HG03354 (cell line): Measurements from ENCODE around the gene YAF2.

Source experiments
- ATAC-seq: cut with Tn5 transposase; IDR thresholded peaks from one replicate; pipeline ENCODE4 v1.9.1; 2021; ENCODE audit warnings: mild to moderate bottlenecking; ENCODE audit not compliant: unreplicated experiment, poor library complexity, severe bottlenecking

The YAF2 gene

GRCh38 chr12:42238240-42239140 lies at the start of gene YAF2:
Gene YAF2, minus strand, starts transcription at chr12:42238248. Its CDS starts 68 bp downstream, at chr12:42238180.
- ATAC-seq, result peak; percentile 84

DNA sequence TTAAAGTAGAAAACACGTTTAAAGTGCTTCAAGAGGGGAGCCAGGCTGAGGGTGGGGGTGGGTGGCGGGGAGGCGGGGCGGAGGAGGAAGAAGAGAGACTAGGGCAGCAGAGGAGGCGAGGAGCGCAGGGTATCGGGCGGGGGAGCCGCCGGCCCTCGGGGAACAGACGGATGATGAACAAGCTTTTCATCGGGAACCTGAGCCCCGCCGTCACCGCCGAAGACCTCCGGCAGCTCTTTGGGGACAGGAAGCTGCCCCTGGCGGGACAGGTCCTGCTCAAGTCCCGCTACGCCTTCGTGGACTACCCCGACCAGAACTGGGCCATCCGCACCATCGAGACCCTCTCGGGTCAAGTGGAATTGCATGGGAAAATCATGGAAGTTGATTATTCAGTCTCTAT lies 48.7 kb upstream of the YAF2 start:
- ATAC-seq, result no peak

DNA sequence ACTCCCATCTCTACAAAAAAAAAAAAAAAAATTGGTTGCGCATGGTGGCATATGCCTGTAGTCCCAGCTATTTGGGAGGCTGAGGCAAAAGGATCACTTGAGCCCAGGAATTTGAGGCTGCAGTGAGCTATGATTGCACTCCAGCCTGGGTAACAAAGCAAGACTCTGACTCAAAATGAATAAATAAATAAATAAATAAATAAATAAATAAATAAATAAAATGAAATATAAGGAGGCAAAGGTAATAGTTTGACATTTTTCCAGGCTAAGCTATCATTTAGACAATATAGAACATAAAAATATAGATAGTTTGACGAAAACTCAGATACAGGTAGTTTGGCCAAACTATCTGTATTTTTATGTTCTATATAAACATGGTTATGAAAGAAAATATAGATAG lies 47.4 kb upstream of the YAF2 start:
- no peak for ATAC-seq

GRCh38 chr12:42284876-42285275 lies 46.8 kb upstream of the YAF2 start:
- no peak for ATAC-seq

GRCh38 chr12:42284157-42284556 lies 46.1 kb upstream of the YAF2 start:
- ATAC-seq, result peak; percentile 47

DNA sequence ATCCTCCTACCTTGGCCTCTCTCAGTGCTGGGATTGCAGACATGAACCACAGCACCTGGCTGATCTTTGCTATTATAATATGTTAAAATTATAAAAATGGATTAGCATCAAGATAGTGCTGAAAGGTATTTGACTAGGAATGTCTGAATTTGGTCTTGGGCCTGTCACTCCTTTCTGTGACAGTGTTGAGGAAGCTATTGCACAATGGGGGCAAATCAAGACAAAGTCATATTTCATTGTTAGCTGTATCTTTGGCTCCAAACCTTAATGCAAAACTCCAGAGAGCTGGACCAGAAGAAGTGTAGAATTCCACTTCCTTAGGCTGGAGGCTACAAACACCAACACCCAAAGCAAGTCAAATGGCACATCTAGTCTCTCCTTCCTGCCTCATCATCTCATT lies 45.7 kb upstream of the YAF2 start:
- peak; percentile 16 for ATAC-seq

GRCh38 chr12:42282294-42282693 lies 44.2 kb upstream of the YAF2 start:
- ATAC-seq, result no peak

- no peak for ATAC-seq
Measured at GRCh38 chr12:42281844-42282243, 43.8 kb upstream of the YAF2 start.

DNA sequence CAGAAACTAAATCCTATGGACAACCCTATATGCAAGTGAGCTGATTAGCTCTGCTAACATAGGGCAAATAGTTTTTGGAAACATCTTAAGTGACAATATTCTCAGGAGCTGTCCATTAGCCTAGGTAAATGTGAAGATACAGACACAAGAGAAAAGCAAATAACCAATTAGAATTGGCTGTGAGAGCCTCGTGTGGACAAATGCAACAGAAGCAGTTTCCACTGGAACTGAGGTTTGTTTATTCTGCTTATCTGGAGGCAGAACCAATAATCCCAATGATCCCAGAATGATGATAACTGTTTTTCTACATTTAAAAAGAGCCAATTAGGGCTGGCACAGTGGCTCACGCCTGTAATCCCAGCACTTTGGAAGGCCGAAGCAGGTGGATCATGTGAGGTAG lies 43.2 kb upstream of the YAF2 start:
- no peak for ATAC-seq

DNA sequence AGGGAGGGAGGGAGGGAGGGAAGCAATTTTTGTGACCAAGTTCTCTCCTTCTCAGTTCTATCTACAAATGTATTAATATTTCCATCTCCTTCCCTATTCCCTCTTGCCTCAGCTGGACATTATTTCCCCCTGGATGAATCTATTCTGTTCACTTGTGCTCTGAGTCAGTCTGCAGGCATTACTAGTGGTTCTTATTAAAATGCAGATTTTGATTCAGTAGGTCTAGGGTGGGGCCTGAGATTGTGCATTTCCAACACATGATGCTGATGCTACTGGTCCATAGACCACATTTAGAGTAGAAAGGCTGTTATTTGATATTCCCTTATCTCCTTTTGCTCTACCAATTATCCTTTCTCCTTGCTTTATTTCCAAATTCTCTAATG lies 40.1 kb upstream of the YAF2 start:
- no peak for ATAC-seq

- no peak for ATAC-seq
Measured at GRCh38 chr12:42277396-42278127, 39.5 kb upstream of the YAF2 start.

DNA sequence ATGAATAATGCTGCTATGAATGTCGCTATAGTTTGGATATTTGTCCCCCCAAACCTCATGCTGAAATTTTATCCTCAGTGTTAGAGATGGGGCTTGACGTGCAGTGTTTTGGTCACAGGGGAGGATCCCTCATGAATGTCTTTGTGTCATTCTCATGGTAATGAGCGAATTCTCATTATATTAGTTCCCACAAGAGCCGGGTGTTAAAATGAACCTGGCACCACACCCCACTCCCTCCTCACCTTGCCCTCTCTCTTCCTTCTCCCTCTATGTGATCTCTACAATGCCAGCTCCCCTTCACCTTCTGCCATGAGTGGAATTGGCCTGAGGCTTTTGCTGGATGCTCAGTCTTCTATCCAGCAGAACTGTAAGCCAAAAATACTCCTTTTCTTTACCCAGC lies 37.5 kb upstream of the YAF2 start:
- no peak for ATAC-seq

DNA sequence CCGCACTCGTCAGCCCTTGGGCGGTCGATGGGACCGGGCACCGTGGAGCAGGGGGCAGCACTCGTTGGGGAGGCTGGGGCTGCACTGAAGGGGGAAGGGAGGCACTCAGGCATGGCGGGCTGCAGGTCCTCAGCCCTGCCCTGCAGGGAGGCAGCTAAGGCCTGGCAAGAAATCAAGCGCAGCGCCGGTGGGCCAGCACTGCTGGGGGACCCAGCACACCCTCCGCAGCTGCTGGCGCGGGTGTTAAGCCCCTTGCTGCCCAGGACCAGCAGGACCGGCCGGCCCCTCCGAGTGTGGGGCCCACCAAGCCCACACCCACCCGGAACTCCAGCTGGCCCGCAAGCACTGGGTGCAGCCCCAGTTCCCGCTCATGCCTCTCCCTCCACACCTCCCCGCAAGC lies 35.7 kb upstream of the YAF2 start:
- ATAC-seq, result no peak

- no peak for ATAC-seq
Measured at GRCh38 chr12:42270596-42270995, 32.5 kb upstream of the YAF2 start.

DNA sequence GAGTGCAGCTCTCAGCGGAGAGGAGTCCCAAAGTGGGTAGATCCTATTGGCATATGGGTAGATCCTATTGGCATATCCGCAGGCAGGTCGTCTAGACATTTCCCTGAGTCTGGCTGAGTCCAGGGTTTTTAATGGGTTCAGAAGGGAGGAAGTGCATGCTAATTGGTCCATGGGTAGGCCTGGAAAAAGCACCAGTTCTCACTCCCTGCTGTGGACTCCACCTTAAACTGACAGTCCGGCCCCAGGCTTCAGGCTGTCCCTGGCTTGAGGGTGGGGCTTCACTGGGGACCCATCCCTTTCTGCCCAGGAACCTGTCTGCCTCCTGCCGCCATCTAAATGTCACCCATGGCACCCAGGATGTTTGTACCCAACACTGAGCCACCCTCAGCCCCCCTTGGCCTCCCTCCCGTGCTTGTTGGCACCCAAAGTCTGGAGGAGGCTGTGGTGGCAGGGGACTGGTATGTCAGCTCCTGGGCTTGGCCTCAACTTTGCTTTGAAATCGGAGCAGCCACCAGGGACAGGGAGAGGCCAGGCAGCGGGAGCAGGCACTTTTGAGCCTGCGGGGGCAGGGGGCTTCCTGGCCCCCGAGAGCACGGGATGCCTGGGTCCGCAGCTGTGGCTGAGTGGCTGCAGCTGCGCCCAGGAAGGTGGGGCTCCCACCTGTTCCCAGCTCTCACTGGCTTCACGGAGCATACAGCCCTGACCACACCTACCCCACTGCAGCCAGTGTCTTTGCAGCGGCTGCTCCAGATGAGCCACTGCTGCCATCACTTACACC lies 29.6 kb upstream of the YAF2 start:
- ATAC-seq, result no peak

DNA sequence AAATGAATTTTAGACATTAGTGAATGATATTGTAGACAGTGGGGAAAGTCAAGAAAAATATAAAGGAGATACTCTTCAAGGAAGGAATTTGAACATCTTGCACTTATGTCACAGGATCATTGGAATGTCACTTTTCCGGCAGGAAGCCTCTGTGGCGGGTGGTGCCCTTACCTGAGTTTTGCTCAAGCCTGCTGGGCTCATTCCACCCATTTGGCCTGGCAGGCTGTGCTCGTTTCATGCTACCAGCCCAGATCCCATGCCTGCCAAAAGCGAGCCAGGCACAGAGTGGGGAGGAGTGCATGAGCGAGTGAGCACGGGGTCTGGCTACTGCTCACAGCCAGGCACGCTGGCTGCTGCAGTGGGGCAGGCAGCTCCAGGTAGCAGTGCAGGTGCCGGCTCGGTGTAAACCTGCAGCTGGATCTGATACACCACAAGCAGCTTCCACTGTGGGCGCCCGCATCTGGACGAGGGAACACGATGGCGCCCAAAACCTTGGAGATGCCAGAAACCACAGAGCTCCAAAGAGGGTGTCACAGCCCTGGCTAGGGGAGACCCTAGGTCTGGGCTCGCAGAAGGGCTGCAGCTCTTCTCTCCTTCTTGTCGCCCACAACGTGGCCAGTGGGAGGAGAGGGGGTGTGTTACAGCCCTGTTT lies 28.7 kb upstream of the YAF2 start:
- no peak for ATAC-seq

- ATAC-seq, result no peak
Measured at GRCh38 chr12:42262271-42262670, 24.2 kb upstream of the YAF2 start.

GRCh38 chr12:42261708-42262107 lies 23.7 kb upstream of the YAF2 start:
- no peak for ATAC-seq

GRCh38 chr12:42260518-42260917 lies 22.5 kb upstream of the YAF2 start:
- ATAC-seq, result no peak

GRCh38 chr12:42259699-42260098 lies 21.7 kb upstream of the YAF2 start:
- ATAC-seq, result no peak
